ENCODE results near the gene SF3A1. TPM values are rescaled to one million over a fixed set of nuclear protein-coding genes. Genes with fewer than 3 reads are reported as not detected.

The SF3A1 gene
- total and polyA plus RNA-seq, 2 donors (not counting 3 experiments of a cell fraction or from before 2014, with no cell fraction given), result 60.2 to 187 TPM

GRCh38 chr22:30365891-30366290, 9.2 kb upstream of the SF3A1 start:
- dilution Hi-C loops (cut with MboI; ENCODE audit: extremely low pct_ligation_motif_present, low sequenced_read_pairs) (no loop called here), intact Hi-C loops (cut with micrococcal nuclease) (no loop called here)
- ChIA-PET POLR2A (interaction anchor here (1.4 kb wide), 1 partner anchor 9 kb away, joined by 4 read pairs; the partner anchor contains the start of genes CCDC157 and SF3A1), CTCF (interaction anchor here (1.0 to 1.2 kb wide), 3 partner anchors 9 kb away, joined by 3 to 4 read pairs (median 3); partner anchors contain the start of genes CCDC157 and SF3A1)
- Histone ChIP-seq H3K27me3 (ENCODE audit: control insufficient read depth in 2 of 2, insufficient read depth in 2 of 2, low read length in 2 of 2) (no peaks in the 10 kb centered on the region), H3K4me3 (replicated peaks in 1 of 3; ENCODE audit: insufficient read depth in 1 of 3, low read depth in 1 of 3, low read length in 3 of 3) (no peak overlapping the region), H3K9ac (replicated peaks; ENCODE audit: extremely low read depth, insufficient read depth, low read length) (no peak overlapping the region), H3K9me3 (replicated peaks; ENCODE audit: control insufficient read depth, insufficient read depth, low read length) (no peaks in the 10 kb centered on the region), H3K36me3 (ENCODE audit: control insufficient read depth in 2 of 2, extremely low read depth in 1 of 2, insufficient read depth in 2 of 2, low read length in 2 of 2) (no peaks in the 10 kb centered on the region), H3K79me2 (ENCODE audit: control insufficient read depth, insufficient read depth, low read length) (no peaks in the 10 kb centered on the region), H3K4me1 (ENCODE audit: control insufficient read depth, extremely low read depth, insufficient read depth, low read length) (no peaks in the 10 kb centered on the region), H4K20me1 (replicated peaks; ENCODE audit: control insufficient read depth, extremely low read depth, insufficient read depth, low read length) (no peaks in the 10 kb centered on the region), H3K27ac (ENCODE audit: insufficient read depth, low read depth, low read length) (no peak overlapping the region), H3K9me1 (replicated peaks; ENCODE audit: control insufficient read depth, extremely low read depth, insufficient read depth, low read length) (no peaks in the 10 kb centered on the region), H2AFZ (ENCODE audit: low read depth, low read length) (no peak overlapping the region), H3K4me2 (ENCODE audit: insufficient read depth, low read length) (no peak overlapping the region)
- no TSS peak for BruUV-seq (replicated peaks)
- TF ChIP-seq MYC (IDR thresholded peaks at IDR 0.05; ENCODE audit: low read depth, low read length), result no peak
- TF ChIP-seq EZH2 (IDR thresholded peaks at IDR 0.05; ENCODE audit: borderline replicate concordance, low read depth, low read length, severe bottlenecking), result no peak
- no peak for TF ChIP-seq FOS (IDR thresholded peaks at IDR 0.05; ENCODE audit: borderline replicate concordance, insufficient read depth, low read length)
- TF ChIP-seq JUN (IDR thresholded peaks at IDR 0.05; ENCODE audit: borderline replicate concordance, insufficient read depth, insufficient read length, low read depth), result no peak
- TF ChIP-seq MAX (IDR thresholded peaks at IDR 0.05; ENCODE audit: insufficient read depth, insufficient read length), result no peak
- no peak for TF ChIP-seq GATA2 (IDR thresholded peaks at IDR 0.05; ENCODE audit: insufficient read depth, insufficient read length, low read depth, low read length)
- TF ChIP-seq POLR2AphosphoS5 (IDR thresholded peaks at IDR 0.05; ENCODE audit: insufficient read depth, low read depth, low read length), result no peak
- no peak for TF ChIP-seq POLR2A (IDR thresholded peaks at IDR 0.05; ENCODE audit: low read depth, low read length)
- TF ChIP-seq CTCF (IDR thresholded peaks at IDR 0.05; ENCODE audit: extremely low read depth in 1 of 2, insufficient read depth in 1 of 2, low read depth in 1 of 2, low read length in 2 of 2), result no peak
- DNase-seq (ENCODE audit: low read depth, low spot score) (no peak), FAIRE-seq (no peak)
